Activated naive CD8-positive, alpha-beta T cell (primary cell): Measurements from ENCODE around the gene OGA.
A peak's percentile ranks its signal among the peaks of the same experiment; 100 is the strongest.

Source experiments
- H3K27ac Mint-ChIP-seq: one replicate; pipeline ENCODE4 v1.8.0; 2021; ENCODE audit warnings: mixed read lengths
- H3K27me3 Mint-ChIP-seq: one replicate; pipeline ENCODE4 v1.8.0; 2021; ENCODE audit warnings: mixed read lengths
- H3K36me3 Mint-ChIP-seq: one replicate; pipeline ENCODE4 v1.8.0; 2021; ENCODE audit warnings: mixed read lengths
- H3K4me1 Mint-ChIP-seq: one replicate; pipeline ENCODE4 v1.8.0; 2021; ENCODE audit warnings: low read depth, mixed read lengths
- H3K4me3 Mint-ChIP-seq: one replicate; pipeline ENCODE4 v1.8.0; 2021; ENCODE audit warnings: mild to moderate bottlenecking, mixed read lengths
- H3K9me3 Mint-ChIP-seq: one replicate; pipeline ENCODE4 v1.8.0; 2021; ENCODE audit warnings: low read depth, mixed read lengths

Gene OGA

DNA sequence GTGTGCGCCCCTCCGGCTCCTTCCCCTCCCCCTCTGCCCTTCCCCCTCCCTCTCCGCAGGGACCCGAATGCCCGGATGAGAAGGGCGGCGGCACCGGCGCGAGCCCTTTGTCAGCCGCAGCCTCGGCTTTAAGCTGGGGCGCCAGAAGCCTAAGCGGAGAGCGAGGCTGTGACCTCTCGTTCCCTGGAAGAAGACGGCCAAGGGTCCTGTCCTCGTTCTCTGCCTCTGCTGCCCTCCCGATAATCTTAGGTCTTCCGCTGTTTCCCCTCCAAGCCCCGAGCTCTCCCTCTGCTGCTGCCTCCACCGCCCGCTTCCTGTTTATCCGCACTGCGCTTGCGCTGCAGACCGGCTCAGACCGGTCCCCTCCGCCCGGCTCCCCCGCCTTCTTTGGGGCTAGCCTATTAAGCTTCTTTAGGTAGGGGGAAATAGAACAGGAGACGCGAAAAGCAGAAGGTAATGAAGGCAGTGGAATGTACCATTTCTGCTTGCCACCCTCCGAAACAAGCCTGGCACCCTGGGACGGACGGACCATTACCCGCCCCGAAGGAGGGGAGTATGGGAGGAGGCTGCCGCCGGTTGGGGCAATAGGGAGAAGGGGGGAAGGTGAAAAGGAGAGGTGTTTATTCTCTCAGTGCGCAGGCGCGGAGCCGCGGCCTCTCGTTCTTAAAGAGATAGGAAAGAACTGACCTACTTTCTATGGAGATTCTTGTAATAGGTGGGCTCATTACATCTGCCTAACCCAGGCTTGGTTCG, at the start of gene OGA:
OGA (minus strand) TSS at position 326 of the 753 bp plus-strand sequence. CDS start 422 bp downstream, outside the sequence.
- Mint-ChIP-seq H3K4me3 (peak within 1 kb of the TSS; percentile 97), H3K9me3 (no peaks in the 10 kb centered on the region), H3K27ac (peak within 1 kb of the TSS; percentile 98), H3K36me3 (peaks cover 2% of the 10 kb centered on the region), H3K27me3 (no peaks in the 10 kb centered on the region), H3K4me1 (peaks cover 55% of the 10 kb centered on the region)

GRCh38 chr10:101867931-101868330, 49.7 kb upstream of the OGA start:
- Mint-ChIP-seq H3K27ac (no peak overlapping the region), H3K9me3 (no peaks in the 10 kb centered on the region), H3K36me3 (peaks cover 18% of the 10 kb centered on the region)

GRCh38 chr10:101859530-101859929, 41.3 kb upstream of the OGA start:
- peaks cover 2% of the 10 kb centered on the region for H3K4me1 Mint-ChIP-seq
- no peaks in the 10 kb centered on the region for H3K27me3 Mint-ChIP-seq
- H3K36me3 Mint-ChIP-seq = peaks cover 25% of the 10 kb centered on the region
- H3K9me3 Mint-ChIP-seq = no peaks in the 10 kb centered on the region
- no peak overlapping the region for H3K4me3 Mint-ChIP-seq
- no peak overlapping the region for H3K27ac Mint-ChIP-seq

More at GRCh38 chr10:101867931-101868330, 49.7 kb upstream of the OGA start:
- H3K27me3 Mint-ChIP-seq = no peaks in the 10 kb centered on the region
- no peak overlapping the region for H3K4me3 Mint-ChIP-seq
- peaks cover 2% of the 10 kb centered on the region for H3K4me1 Mint-ChIP-seq

DNA sequence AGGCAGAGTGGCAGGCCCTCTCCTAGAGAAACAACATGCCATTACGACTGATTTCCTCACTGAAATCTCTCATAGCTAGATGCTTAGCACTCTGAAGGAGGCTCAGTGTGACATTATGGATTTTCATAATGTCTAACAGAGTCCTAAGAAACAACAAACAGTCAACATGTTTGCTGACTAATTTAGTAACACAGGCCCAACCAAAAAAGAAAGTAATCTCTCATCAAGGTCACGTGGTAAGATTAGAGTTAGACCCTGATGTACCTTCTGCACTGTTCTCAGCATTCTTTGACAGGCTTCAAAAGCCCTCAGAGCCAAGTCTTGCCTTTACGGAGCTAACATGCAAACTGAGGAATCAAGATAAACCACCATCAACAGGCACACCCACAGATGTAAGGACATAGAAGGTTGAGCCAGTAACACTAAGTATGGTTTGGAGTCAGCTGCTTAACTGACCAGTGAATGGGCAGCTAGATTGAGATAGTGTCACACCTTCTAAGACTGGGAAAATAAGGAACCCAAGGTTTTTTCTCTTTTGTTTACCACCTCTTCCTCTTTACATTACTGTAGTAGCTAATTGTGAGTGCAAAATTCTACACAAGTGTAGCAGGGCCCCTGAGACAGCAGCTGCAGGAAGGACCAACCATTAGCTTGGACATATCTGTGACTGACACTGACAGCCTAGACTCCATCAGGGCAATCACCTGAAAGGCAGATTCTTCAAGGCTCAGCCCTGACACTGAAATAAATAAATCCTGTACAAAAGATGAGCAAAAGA, 40.7 kb upstream of the OGA start:
- H3K27ac Mint-ChIP-seq = no peak overlapping the region
- H3K4me1 Mint-ChIP-seq = no peaks in the 10 kb centered on the region
- H3K27me3 Mint-ChIP-seq = no peaks in the 10 kb centered on the region
- H3K4me3 Mint-ChIP-seq = no peak overlapping the region
- peaks cover 23% of the 10 kb centered on the region for H3K36me3 Mint-ChIP-seq
- no peaks in the 10 kb centered on the region for H3K9me3 Mint-ChIP-seq

DNA sequence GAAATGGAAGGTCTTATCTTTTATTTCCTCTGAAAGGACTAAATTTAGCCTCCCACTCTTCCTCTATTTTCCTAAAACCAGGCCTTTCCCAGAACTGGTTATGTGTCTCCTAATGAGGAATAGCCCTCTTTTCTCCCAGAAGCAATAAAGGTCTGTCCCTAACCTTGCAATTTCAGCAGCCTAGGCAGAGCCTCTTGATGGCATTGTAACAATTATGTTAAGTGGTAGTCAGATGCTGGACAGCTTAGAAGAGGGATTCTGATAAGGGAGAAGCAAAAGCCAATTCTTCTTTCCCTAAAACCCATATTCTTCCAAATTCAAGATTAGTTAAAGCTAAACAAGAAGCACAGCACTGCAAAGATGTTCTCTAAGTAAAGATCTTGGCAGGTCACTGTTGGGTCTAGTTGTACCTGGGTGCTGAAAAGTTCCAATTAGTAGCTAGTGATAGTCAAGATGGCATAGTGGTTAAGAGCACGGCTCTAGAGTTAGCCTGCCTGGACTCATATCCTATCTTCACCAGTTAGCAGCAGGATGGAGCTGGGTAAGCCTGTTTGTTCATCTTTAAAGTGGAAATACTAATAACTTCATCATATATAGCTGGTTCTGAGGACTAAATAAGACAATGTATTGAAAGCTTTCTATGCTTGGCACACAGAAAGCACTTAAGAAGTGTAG, 39.7 kb upstream of the OGA start:
- H3K4me1 Mint-ChIP-seq = no peaks in the 10 kb centered on the region
- H3K27ac Mint-ChIP-seq = no peak overlapping the region
- H3K9me3 Mint-ChIP-seq = no peaks in the 10 kb centered on the region
- H3K4me3 Mint-ChIP-seq = no peak overlapping the region
- H3K36me3 Mint-ChIP-seq = peaks cover 20% of the 10 kb centered on the region
- no peaks in the 10 kb centered on the region for H3K27me3 Mint-ChIP-seq

DNA sequence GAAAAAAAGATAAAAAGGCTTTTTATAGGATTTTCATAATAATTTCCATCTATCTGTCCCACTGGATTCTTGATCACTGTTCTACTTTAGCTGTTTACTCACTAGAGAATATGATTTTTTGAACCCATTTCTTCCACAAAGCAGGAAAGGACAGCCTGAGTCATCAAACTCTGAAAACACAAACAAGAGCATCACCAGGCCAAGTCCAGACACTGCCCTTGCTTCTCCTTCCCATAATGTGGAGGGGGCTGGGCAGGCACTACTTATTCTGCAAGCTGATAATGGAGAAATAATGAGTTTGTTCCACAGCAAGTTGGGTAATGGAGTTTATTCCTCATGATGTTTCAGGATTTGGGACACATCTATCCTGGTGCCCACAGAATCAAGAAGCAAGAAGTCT, 38.4 kb upstream of the OGA start:
- H3K27ac Mint-ChIP-seq = no peak overlapping the region
- H3K4me1 Mint-ChIP-seq = no peaks in the 10 kb centered on the region
- H3K36me3 Mint-ChIP-seq = peaks cover 20% of the 10 kb centered on the region
- no peak overlapping the region for H3K4me3 Mint-ChIP-seq
- H3K9me3 Mint-ChIP-seq = no peaks in the 10 kb centered on the region
- no peaks in the 10 kb centered on the region for H3K27me3 Mint-ChIP-seq

GRCh38 chr10:101851411-101852116, 33.3 kb upstream of the OGA start:
- Mint-ChIP-seq H3K4me3 (no peak overlapping the region), H3K36me3 (peaks cover 20% of the 10 kb centered on the region), H3K27me3 (no peaks in the 10 kb centered on the region), H3K4me1 (no peaks in the 10 kb centered on the region), H3K27ac (no peak overlapping the region), H3K9me3 (no peaks in the 10 kb centered on the region)

- H3K27ac Mint-ChIP-seq = no peak overlapping the region
Observed at GRCh38 chr10:101850749-101851148, 32.5 kb upstream of the OGA start.

GRCh38 chr10:101848894-101849351, 30.7 kb upstream of the OGA start:
- H3K36me3 Mint-ChIP-seq = peaks cover 28% of the 10 kb centered on the region
- no peaks in the 10 kb centered on the region for H3K9me3 Mint-ChIP-seq
- H3K4me3 Mint-ChIP-seq = no peak overlapping the region
- H3K27me3 Mint-ChIP-seq = no peaks in the 10 kb centered on the region
- no peak overlapping the region for H3K27ac Mint-ChIP-seq
- H3K4me1 Mint-ChIP-seq = peaks cover 9% of the 10 kb centered on the region

More at GRCh38 chr10:101850749-101851148, 32.5 kb upstream of the OGA start:
- Mint-ChIP-seq H3K4me3 (no peak overlapping the region), H3K36me3 (peaks cover 23% of the 10 kb centered on the region), H3K4me1 (no peaks in the 10 kb centered on the region), H3K27me3 (no peaks in the 10 kb centered on the region), H3K9me3 (no peaks in the 10 kb centered on the region)

DNA sequence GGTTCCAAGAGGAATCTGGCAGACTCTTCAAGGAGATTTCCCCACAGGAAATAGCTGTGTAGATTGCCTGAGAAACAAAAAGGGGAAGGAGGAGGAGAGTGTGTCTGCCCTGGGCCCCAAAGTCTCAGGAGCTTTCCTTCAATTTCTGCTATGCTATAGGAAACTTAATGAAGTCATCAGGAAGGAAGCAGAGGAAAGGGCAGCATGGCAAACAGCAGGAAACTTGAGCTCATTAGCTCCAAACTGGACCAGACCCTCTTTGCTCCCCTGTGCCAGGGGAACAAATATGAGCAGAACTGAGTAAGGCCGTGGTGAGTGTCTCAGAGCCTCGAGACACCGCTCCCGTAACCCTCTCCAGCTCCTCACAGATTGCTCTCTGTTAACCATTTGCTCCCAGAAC, 30.2 kb upstream of the OGA start:
- Mint-ChIP-seq H3K27me3 (no peaks in the 10 kb centered on the region), H3K36me3 (peaks cover 28% of the 10 kb centered on the region), H3K27ac (no peak overlapping the region), H3K4me3 (no peak overlapping the region), H3K9me3 (no peaks in the 10 kb centered on the region), H3K4me1 (peaks cover 9% of the 10 kb centered on the region)

DNA sequence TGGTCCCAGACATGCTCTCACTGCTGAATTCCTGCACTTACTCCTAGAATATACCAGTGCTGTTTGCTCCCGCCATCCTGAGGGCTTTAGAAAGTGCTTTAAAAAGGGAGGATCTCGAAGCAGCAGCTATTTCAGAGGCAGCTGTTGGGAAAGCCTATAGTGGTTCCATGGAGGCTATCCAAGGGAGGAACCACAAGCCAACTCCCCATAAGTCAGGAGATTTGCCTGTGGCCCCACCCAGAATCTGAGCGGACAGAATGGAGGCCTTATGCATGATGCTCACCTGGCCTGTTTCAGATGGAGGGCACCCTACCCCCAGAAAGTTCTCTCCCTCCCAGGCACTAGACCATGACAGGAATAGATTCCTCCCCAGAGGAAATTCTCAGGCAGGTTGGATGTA, 27.6 kb upstream of the OGA start:
- Mint-ChIP-seq H3K27me3 (peaks cover 5% of the 10 kb centered on the region), H3K36me3 (peaks cover 20% of the 10 kb centered on the region), H3K9me3 (no peaks in the 10 kb centered on the region), H3K4me1 (peaks cover 33% of the 10 kb centered on the region), H3K27ac (no peak overlapping the region), H3K4me3 (no peak overlapping the region)

GRCh38 chr10:101843032-101844021, 25.1 kb upstream of the OGA start, which contains the start of gene KCNIP2:
TSS of gene KCNIP2 (minus strand) at chr10:101843800. CDS start at chr10:101843568, 232 bp downstream.
- Mint-ChIP-seq H3K4me3 (peak within 1 kb of the TSS; percentile 83), H3K27me3 (peaks cover 5% of the 10 kb centered on the region), H3K4me1 (peaks cover 47% of the 10 kb centered on the region), H3K27ac (no peak within 1 kb of the TSS), H3K9me3 (no peaks in the 10 kb centered on the region), H3K36me3 (peaks cover 15% of the 10 kb centered on the region)

GRCh38 chr10:101841826-101842225, 23.6 kb upstream of the OGA start:
- no peak overlapping the region for H3K27ac Mint-ChIP-seq
- peaks cover 5% of the 10 kb centered on the region for H3K27me3 Mint-ChIP-seq
- peak overlapping the region; percentile 83 for H3K4me3 Mint-ChIP-seq
- H3K9me3 Mint-ChIP-seq = no peaks in the 10 kb centered on the region
- H3K4me1 Mint-ChIP-seq = peaks cover 47% of the 10 kb centered on the region
- peaks cover 8% of the 10 kb centered on the region for H3K36me3 Mint-ChIP-seq
